Gastroesophageal sphincter (tissue), 4 donors: ENCODE results near the gene CDC42BPA. TPM values are rescaled to one million over a fixed set of nuclear protein-coding genes. Genes with fewer than 3 reads are reported as not detected.

Source experiments
- ATAC-seq: fragments of 150-250 bp; one replicate; pipeline ENCODE4 v1.9.1; 2016; ENCODE audit warnings: mild to moderate bottlenecking, moderate library complexity
- H3K27ac ChIP-seq, 4 donors: fragments of 200-600 bp; sonication (generic) in 3 of 4; 1 replicate in 3 of 4; 2 replicates in 1 of 4; pipeline ENCODE4 v1.5.1; 2016 to 2019
- H3K27me3 ChIP-seq: fragments of 200-600 bp; sonication (generic); one replicate; pipeline ENCODE4 v1.5.1; 2019
- H3K36me3 ChIP-seq, 2 donors: fragments of 200-600 bp; sonication (generic); one replicate each; pipeline ENCODE4 v1.5.1; 2019; ENCODE audit warnings: control low read depth in 1 of 2
- H3K4me1 ChIP-seq, 3 donors: fragments of 200-600 bp; sonication (generic); 1 replicate in 2 of 3; 2 replicates in 1 of 3; pipeline ENCODE4 v1.5.1; 2016 to 2019; ENCODE audit warnings: control low read depth in 2 of 3
- H3K4me3 ChIP-seq, 2 donors: fragments of 200-600 bp; sonication (generic); one replicate each; pipeline ENCODE4 v1.5.1; 2019; ENCODE audit warnings: mild to moderate bottlenecking in 1 of 2, moderate library complexity in 1 of 2
- H3K9me3 ChIP-seq, 3 donors: fragments of 200-600 bp; sonication (generic); one replicate each; pipeline ENCODE4 v1.5.1; 2017 to 2019; ENCODE audit warnings: control low read depth in 2 of 3
- EP300 ChIP-seq: sonication (generic); formaldehyde crosslinking; IDR thresholded peaks from one replicate; pipeline ENCODE4 v1.6.1; 2017; ENCODE audit warnings: antibody characterized with exemption, mild to moderate bottlenecking
- POLR2A ChIP-seq, 2 donors: fragments of 450-650 bp; IDR thresholded peaks; one replicate each; pipeline ENCODE4 v1.6.1; 2017; ENCODE audit warnings: antibody characterized with exemption in 2 of 2, mild to moderate bottlenecking in 2 of 2, moderate library complexity in 1 of 2
- POLR2AphosphoS5 ChIP-seq: sonication (generic); formaldehyde crosslinking; IDR thresholded peaks from one replicate; pipeline ENCODE4 v1.6.1; 2017; ENCODE audit warnings: antibody characterized with exemption
- WGBS, 2 donors: methylation state at CpG; one replicate each; pipeline ENCODE4 v1.1.5; 2018; ENCODE audit warnings: low coverage in 1 of 2; 5-methylcytosine and 5-hydroxymethylcytosine counted together
- total RNA-seq, 4 donors: library from RNA; depleted of rRNA; stranded (reverse); fragments of >200 nt; gene quantifications; one replicate each; pipeline ENCODE4 v1.1.0, GENCODE V29; 2016
- TF ChIP-seq, protein P1 (sequence below), 4 experiments: fragments of 200-600 bp in 2 of 4; fragments of 450-650 bp in 2 of 4; sonication (generic) in 1 of 4; IDR thresholded peaks; one replicate each; pipeline ENCODE4 v1.5.1; 2017 to 2019; ENCODE audit warnings: antibody characterized with exemption in 4 of 4, mild to moderate bottlenecking in 2 of 4, moderate library complexity in 2 of 4

The CDC42BPA gene
- total RNA-seq, 4 donors from 2014 or later, result 60.7 to 92.1 (median 74.1) TPM

DNA sequence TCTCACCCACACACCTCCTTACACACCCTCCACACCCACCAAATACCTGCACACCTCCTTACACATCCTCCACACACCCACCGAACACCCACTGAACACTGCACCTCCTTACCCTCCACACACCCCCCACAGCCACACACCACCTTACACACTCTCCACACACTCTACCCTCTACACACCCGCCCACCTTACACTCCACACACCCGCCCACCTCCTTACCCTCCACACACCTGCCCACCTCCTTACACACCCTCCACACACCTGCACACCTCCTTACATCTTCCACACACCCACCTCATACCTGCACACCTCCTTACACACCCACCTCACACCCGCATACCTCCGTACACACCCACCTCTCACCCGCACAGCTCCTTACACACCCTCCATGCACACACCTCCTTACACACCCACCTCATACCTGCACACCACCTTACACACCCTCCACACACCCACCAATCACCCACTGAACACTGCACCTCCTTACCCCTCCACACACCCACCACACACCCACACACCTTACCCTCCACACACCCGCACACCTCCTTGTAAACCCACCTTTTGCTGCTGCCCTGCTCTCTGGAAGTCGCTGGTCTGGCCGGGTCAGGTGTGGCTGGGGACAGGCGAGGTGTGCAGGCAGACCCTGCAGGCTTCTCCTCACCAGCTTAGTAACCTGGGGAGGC is 339.7 kb downstream of the CDC42BPA start:
- Histone ChIP-seq H3K27me3 (no peaks in the 10 kb centered on the region), H3K9me3 (no peaks in the 10 kb centered on the region), H3K4me1 (peaks cover 0 to 47% (median 21%) of the 10 kb centered on the region in 3 donors), H3K36me3 (peaks cover 0 to 71% of the 10 kb centered on the region in 2 donors), H3K27ac (no peak overlapping the region), H3K4me3 (no peak overlapping the region)
- WGBS, 2 donors, result 94 to 97% methylated on average over 2 to 7 of the region's 10 CpGs
- no peak for ATAC-seq
- TF ChIP-seq, protein P1, sequence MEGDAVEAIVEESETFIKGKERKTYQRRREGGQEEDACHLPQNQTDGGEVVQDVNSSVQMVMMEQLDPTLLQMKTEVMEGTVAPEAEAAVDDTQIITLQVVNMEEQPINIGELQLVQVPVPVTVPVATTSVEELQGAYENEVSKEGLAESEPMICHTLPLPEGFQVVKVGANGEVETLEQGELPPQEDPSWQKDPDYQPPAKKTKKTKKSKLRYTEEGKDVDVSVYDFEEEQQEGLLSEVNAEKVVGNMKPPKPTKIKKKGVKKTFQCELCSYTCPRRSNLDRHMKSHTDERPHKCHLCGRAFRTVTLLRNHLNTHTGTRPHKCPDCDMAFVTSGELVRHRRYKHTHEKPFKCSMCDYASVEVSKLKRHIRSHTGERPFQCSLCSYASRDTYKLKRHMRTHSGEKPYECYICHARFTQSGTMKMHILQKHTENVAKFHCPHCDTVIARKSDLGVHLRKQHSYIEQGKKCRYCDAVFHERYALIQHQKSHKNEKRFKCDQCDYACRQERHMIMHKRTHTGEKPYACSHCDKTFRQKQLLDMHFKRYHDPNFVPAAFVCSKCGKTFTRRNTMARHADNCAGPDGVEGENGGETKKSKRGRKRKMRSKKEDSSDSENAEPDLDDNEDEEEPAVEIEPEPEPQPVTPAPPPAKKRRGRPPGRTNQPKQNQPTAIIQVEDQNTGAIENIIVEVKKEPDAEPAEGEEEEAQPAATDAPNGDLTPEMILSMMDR (IDR thresholded peaks at IDR 0.05), result no peak
- no peak for TF ChIP-seq POLR2A (IDR thresholded peaks at IDR 0.05)
- TF ChIP-seq POLR2AphosphoS5, result no peak
- no peak for TF ChIP-seq EP300

DNA sequence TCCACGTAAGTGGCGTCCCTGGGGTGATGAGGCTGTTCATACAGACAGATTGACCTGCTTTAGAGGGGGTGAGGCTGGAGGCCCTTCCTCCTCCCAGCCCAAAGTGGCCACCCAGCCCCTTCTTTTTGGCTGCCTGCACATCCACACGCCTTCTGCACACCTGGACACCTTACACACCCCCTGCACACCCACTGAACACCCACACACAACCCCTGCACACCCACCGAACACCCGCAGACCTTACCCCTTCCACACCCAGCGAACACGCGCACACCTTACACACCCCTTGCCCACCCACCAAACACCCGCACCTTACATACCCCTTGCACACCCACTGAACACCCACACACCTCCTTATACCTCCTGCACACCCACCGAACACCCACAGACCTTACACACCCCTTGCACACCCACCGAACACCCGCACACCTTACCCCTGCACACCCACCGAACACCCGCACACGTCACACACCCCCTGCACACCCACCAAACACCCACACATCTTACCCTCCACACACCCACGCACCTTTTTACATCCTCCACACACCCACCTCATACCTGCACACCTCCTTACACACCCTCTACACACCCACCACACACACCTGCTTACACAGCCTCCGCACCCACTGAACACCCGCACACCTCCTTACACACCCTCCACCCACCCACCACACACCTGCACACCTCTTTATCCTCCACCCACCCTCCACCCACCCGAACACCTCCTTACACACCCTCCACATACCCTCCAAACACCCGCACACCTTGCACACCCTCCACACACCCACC is 340.5 kb downstream of the CDC42BPA start:
- ATAC-seq, result no peak

DNA sequence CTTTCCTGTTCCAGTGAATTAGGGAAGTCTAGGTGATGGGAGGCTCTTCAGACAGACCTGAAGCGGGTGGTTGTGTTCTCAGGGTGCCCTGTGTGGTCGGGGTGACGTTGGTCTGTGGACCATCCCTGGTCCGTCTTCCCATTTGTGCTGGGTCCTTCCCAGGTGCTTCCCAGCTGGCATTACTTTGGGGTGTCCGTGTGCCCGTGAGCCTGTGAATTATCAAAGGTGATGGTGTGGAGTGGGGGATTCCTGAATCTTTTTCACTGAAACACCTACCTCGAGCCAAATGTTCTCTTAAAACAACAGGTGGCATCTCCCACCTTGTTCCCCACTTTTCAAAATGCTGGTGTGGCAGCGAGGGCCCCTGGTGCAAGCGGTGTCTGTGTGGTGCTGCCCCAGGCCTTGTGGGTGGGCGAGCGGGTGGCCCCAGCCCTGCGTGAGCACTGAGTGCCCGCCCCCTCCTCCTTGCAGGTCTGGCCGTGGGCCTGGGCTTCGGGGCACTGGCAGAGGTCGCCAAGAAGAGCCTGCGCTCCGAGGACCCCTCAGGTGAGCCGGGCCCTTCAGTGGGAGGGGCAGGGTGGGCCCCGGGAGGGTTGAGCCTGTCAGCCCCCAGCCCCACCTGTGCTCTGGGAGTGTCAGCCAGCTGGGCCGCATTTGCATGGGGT is 341.2 kb downstream of the CDC42BPA start:
- peak overlapping the region in 1 of 4 donors; percentile 0 for H3K27ac ChIP-seq
- WGBS, 2 donors, result 80 to 100% methylated on average over 1 to 3 of the region's 21 CpGs
- H3K36me3 ChIP-seq, result peaks cover 0 to 57% of the 10 kb centered on the region in 2 donors

More for the DNA sequence above, 340.5 kb downstream of the CDC42BPA start:
- Histone ChIP-seq H3K36me3 (peaks cover 0 to 64% of the 10 kb centered on the region in 2 donors), H3K4me3 (no peak overlapping the region), H3K4me1 (peaks cover 2 to 54% (median 28%) of the 10 kb centered on the region in 3 donors), H3K27ac (no peak overlapping the region), H3K27me3 (no peaks in the 10 kb centered on the region), H3K9me3 (no peaks in the 10 kb centered on the region)
- 88 to 90% methylated on average over 17 to 18 of the region's 20 CpGs for WGBS, 2 donors
- TF ChIP-seq EP300 (no peak), POLR2AphosphoS5 (no peak), POLR2A (IDR thresholded peaks at IDR 0.05) (no peak)
- TF ChIP-seq, protein P1 (IDR thresholded peaks at IDR 0.05), result no peak

DNA sequence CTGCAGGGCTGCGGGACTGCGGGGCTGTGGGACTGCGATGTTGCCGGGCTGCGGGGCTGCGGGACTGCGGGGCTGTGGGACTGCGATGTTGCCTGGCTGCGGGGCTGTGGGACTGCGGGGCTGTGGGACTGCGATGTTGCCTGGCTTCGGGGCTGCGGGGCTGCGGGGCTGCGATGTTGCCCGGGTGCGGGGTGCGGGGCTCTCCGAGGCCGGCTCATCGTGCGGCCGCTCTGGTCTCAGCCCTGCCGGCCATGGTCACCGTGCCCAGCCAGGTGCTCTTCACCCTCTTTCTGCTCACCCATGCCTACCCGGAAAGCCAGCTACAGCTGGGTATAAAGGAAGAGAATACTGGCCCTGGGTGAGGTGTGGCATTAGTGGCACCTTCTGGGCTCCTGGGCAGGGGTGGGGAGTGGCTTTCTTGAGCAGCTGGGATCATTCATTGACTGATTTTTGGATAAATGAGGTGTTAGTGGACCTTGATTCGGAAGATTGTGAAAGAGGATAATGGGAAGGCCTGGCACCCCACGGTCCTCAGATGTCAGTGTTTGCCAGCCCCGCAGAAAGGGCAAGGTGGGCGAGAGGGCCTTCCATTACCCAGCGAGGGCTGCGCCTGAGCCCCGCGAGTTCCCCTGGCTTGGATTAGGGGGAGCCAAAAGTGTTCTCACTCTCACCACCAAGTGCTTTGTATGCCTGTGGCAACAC is 341.9 kb downstream of the CDC42BPA start:
- ATAC-seq, result no peak
- peaks cover 2 to 61% (median 29%) of the 10 kb centered on the region in 3 donors for H3K4me1 ChIP-seq
- peak overlapping the region in 1 of 4 donors; percentile 0 for H3K27ac ChIP-seq
- 86% methylated on average over 6 to 8 of the region's 34 CpGs for WGBS, 2 donors
- peaks cover 0 to 6% (median 0%) of the 10 kb centered on the region in 3 donors for H3K9me3 ChIP-seq
- no peaks in the 10 kb centered on the region for H3K27me3 ChIP-seq
- TF ChIP-seq POLR2A (IDR thresholded peaks at IDR 0.05) (no peak), EP300 (no peak), POLR2AphosphoS5 (no peak)
- TF ChIP-seq, protein P1 (IDR thresholded peaks at IDR 0.05), result no peak
- peaks cover 0 to 55% of the 10 kb centered on the region in 2 donors for H3K36me3 ChIP-seq
- no peak overlapping the region for H3K4me3 ChIP-seq

More for the DNA sequence above, 341.2 kb downstream of the CDC42BPA start:
- H3K4me3 ChIP-seq, result no peak overlapping the region
- no peaks in the 10 kb centered on the region for H3K9me3 ChIP-seq
- no peaks in the 10 kb centered on the region for H3K27me3 ChIP-seq
- TF ChIP-seq, protein P1 (IDR thresholded peaks at IDR 0.05), result no peak
- TF ChIP-seq POLR2A (IDR thresholded peaks at IDR 0.05) (no peak), POLR2AphosphoS5 (no peak), EP300 (no peak)
- no peak for ATAC-seq
- peaks cover 2 to 61% (median 29%) of the 10 kb centered on the region in 3 donors for H3K4me1 ChIP-seq
